NCI-H2196 (cell line): ENCODE measurements around the gene HCN3.
"Not testable (repeated sequence)": the region's sequence is repeated elsewhere in the genome, so short reads cannot be mapped to it uniquely, and the experiment has no call there.

Experiments
- DNase-seq: peaks from one replicate; lab custom pipeline; 2025; ENCODE audit not compliant: unreplicated experiment; lab: John Stamatoyannopoulos, UW

HCN3 gene

DNA sequence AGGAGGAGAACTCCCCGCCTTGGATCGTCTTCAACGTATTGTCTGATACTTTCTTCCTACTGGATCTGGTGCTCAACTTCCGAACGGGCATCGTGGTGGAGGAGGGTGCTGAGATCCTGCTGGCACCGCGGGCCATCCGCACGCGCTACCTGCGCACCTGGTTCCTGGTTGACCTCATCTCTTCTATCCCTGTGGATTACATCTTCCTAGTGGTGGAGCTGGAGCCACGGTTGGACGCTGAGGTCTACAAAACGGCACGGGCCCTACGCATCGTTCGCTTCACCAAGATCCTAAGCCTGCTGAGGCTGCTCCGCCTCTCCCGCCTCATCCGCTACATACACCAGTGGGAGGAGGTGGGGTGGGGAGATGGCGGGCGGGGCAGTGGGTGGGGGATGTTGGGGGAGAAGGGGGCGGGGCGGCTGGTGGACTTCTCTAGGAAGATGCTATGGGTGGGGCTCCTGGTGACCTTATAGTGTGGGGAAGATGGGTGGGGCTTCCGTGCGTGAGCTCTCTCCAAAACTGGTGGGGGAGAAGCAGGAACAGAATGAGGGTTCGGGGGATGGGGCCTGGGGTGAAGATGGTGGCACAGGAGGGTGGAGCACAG, 5.3 kb downstream of the HCN3 start:
- no peak for DNase-seq

DNA sequence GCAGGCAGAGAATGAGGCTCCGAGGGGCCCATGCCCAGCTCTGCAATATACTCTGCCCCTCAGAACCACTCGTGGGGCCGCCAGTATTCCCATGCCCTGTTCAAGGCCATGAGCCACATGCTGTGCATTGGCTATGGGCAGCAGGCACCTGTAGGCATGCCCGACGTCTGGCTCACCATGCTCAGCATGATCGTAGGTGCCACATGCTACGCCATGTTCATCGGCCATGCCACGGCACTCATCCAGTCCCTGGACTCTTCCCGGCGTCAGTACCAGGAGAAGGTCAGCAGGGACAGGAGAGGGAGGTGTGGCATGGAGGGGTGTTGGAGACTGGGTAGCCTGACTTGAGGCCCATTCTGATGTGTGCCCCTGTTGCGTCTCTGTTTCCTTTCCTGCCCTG, 7.2 kb downstream of the HCN3 start:
- no peak for DNase-seq

DNA sequence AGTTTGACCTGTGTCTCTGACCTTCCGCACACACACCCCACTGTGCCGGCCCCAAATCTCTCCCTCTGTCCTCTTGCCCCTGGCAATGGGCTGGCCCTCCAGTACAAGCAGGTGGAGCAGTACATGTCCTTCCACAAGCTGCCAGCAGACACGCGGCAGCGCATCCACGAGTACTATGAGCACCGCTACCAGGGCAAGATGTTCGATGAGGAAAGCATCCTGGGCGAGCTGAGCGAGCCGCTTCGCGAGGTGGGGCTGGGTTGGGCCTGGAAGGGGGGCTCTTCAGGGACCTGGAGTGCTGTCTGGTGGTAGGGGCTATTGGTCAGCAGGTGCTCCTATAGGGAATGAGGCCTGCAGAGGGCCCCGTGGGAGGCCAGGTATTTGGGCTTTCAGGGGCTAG, 7.8 kb downstream of the HCN3 start:
- DNase-seq: no peak

DNA sequence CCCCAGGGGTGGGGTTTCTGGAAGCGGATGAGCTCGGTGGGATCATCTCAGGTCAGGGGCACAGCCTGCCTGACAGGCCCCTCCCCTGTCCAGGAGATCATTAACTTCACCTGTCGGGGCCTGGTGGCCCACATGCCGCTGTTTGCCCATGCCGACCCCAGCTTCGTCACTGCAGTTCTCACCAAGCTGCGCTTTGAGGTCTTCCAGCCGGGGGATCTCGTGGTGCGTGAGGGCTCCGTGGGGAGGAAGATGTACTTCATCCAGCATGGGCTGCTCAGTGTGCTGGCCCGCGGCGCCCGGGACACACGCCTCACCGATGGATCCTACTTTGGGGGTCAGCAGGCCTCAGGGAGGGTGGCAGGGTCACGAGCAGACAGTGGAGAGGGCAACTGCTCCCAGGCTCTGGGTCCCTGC, 8.4 kb downstream of the HCN3 start:
- DNase-seq: no peak

DNA sequence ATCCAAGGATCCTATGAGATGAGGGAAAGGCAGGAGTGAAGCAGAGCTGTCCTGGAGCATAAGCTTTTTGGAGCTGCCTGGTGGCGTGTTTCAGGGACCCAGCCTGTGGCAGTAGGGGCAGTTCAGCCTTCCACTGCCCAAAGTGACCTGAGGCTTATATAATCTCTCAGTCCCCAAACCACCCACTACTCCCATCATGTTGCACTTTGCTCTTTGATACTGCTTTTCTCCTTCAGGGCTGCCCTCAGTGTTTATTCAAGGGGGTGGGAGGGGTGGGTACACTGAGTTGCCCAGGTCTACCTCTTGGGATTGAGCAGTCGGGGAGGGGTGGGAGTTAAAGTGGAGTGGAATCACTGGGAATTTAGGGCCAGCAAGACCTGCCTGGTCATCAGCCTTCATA, 9.3 kb downstream of the HCN3 start:
- no peak for DNase-seq

DNA sequence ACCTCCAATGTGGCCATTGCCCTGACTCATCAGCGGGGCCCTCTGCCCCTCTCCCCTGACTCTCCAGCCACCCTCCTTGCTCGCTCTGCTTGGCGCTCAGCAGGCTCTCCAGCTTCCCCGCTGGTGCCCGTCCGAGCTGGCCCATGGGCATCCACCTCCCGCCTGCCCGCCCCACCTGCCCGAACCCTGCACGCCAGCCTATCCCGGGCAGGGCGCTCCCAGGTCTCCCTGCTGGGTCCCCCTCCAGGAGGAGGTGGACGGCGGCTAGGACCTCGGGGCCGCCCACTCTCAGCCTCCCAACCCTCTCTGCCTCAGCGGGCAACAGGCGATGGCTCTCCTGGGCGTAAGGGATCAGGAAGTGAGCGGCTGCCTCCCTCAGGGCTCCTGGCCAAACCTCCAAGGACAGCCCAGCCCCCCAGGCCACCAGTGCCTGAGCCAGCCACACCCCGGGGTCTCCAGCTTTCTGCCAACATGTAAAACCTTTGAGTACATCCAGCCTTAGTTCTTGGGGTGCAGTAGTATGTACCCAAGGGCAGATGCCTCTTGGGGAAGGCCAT, 10.8 kb downstream of the HCN3 start:
- DNase-seq: no peak

DNA sequence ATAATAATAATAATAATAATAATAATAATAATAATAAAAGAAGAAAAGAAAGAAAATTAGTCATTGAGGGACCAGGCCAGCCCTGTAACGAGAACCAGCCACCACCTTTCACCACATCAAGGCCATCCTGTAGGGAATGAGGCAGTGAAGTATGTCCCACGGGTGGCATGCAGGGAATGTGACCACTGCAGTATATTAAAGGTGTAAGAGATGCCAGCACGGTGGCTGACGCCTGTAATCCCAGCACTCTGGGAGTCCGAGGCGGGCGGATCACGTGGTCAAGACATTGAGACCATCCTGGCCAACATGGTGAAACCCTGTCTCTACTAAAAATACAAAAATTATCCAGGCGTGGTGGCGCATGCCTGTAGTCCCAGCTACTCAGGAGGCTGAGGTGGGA, 13.7 kb downstream of the HCN3 start:
- DNase-seq: not testable (repeated sequence)

DNA sequence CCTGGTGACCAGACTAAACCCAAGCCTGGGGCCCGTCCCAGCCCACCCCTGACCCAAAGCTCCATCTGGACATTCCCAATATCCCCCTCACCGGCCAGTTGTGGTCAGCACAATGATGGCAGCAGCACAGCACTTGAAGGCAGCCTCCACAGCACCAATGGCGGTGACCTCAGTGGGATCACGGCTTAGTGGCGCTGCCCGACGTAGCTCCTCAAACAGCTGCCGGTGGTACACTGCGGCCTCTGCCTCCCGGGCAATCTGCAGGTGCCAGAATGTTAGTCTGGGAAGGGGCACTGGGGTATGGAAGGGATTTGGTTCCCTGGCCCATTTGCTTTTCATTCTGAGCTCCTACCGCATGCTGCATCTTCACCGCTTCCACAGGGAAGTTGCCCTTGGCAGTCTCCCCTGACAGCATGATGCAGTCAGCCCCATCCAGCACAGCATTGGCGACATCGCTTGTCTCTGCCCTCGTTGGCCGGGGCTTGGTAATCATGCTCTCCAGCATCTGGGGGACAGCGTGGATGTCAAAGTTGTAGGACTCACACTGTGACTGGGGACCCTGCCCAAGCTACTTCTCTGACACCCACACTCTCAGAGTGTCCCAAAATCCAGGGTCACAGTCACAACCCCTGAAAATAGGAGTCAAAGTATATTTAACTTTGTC, 16.0 kb downstream of the HCN3 start:
- DNase-seq: no peak

DNA sequence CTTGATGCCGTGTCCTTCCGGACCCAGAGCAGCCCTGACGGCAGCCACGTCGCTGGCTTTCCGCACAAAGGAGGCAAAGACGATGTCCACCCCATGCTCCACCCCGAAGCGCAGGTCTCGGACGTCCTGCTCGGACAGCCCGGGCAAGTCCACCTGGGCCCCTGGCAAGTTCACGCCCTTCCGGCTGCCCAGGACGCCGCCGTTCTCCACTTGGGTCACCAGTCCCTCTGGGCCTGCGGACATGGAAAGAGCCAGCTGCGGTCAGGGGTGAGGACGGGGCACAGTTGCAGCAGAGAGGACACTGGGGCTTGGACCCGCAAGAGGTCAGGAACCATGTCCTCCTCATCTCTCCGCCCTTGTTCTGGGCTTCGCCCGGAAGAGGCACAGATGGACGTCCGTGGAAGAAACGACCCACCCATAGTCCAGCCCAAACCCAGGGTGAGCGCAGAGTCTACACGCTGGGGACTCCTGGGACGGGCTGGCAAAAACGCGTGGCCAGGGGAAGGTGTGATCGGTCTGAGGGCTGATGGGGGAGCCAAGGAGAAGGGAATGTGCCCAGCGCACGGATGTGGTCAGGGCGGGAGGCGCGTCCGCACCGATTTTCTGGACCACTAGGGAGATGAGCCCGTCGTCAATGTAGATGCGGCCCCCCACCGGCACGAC, 17.4 kb downstream of the HCN3 start:
- no peak for DNase-seq

DNA sequence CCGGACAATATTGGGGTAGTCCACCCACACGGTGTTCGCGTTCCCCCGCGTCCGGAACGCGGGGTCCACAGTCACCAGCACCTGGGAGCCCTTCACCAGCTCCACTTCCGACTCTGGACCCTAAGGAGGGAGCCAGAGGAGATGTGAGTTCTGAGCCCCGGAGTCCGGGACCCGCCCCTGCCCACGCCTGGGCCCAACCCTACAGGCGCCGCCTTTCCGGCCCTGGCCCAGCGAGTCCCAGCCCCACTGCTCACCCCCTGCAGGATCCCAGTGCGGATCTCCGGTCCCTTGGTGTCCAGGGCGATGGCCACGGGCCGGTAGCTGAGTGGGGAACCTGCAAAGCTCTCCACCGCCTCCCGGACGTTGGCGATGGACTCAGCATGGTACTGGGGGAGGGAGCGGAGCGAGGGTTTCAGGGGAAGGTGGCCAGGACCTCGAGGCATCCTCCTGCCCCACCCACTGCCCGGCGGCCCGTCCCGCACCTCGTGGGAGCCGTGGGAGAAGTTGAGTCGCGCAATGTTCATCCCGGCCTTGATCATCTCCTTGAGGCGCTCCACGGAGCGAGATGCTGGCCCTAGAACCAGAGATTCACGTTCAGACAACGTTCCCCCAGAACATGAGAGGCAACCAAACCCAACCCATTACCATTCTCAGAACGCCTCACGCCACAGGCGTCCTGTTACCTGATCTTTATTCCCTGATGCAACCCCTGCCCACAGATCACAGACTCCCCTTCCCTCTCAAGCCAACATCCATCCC, 18.1 kb downstream of the HCN3 start:
- no peak for DNase-seq

DNA sequence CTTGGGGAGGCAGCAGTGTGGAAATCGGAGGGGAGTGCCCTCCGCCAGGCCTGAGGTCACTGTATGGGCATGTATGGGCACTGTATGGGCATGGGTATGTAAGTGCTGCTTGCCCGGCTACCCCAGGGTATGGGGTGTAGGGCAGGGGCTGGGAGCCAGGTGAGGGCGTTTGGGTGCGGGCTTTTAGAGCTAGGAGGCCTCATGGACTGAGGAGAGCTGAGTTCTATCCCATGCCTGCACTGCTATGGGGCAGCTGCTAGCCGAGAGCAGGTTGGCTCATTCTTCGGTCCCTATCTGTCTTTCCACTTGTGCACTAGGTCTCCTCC, 18.6 kb downstream of the HCN3 start:
- DNase-seq: no peak

DNA sequence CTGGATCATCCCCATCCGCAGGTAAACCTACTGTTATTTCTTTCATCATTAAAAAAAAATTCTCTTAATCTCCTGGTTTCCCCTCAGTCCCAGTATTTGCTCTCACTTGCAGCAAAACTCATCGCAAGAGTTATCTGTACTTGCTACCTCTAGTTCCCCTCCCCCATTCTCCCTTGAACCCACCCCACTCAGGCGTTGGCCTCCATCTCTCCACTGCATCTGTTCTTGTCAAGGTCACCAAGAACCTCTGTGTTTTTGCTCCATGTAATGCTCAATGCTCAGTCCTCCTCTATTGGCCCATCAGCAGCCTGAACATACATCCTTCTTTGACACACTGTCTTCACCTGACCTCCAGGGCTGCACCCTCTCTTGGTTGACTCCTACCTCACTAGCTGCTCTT, 19.4 kb downstream of the HCN3 start:
- DNase-seq: no peak

DNA sequence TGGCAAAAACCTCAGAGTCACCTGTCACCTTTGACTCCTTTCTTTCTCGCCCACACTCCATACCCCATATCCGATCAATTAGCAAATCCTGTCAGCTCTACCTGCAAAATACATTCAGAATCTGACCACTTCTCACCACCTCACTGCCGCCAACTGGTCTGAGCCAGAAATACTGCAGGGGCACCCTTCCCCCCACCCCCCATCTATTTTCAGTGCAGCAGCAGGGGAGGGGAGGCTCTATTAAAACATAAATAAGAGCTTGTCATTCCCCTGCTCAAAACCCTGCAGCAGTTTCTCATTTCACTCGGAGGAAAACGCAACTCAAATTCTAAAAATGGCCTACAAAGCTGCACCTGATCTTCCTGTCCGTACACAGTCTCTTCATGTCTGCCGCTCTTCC, 20.1 kb downstream of the HCN3 start:
- no peak for DNase-seq

DNA sequence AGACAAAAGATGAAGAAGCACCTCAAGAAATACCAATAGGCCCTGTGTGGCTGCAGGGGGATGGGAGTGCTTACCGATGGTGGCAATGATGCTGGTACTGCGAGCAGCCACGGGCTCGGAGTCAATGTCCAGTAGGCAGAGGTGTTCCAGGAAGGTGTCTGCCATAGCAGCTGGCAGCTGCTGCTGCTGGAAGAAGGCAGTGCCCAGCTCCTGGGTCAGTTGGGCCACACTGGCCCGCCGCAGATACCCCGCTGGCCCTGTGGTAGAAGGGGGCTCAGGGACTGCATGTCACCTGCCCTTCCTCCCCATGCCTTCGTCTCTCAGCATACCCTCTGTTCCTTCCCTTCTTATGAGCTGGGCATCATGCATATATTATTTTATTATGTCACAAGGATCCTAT, 22.8 kb downstream of the HCN3 start:
- no peak for DNase-seq

DNA sequence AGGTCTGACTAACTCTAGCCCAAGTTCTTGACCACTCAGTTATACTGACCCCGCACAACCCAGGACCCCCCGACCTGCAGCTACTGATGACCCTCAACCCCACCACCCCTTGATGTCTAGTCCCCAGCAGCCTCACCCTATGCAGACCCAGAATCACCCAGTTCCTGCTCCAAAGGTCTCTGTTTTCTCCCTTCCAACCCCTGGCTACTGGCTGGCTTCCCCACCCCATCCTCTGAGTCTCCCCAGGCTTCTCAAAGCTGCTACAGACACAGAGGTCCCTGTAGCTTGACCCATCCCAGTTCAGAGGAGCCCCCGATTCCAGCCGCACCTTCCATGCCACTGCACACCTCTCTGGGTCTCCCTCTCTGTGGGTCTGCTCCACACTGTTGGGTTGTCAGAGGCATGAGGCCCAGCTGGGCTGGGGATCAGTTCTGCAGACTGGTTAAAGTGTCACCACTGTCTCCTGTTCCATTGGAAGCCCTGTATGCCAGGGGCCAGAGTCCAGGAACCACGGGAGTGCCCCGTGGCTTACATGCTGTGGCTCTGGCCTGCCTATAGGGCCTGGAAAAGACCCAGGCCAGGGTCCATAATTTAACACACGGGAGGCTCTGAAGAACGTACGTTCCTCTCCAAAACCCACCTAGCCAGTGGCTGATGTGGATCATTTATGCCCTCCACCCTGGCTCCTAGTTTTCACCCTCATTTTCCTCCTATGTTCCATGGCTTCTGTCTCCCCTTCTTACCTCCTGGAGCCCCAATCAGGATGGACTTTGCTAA, 23.5 kb downstream of the HCN3 start:
- no peak for DNase-seq

DNA sequence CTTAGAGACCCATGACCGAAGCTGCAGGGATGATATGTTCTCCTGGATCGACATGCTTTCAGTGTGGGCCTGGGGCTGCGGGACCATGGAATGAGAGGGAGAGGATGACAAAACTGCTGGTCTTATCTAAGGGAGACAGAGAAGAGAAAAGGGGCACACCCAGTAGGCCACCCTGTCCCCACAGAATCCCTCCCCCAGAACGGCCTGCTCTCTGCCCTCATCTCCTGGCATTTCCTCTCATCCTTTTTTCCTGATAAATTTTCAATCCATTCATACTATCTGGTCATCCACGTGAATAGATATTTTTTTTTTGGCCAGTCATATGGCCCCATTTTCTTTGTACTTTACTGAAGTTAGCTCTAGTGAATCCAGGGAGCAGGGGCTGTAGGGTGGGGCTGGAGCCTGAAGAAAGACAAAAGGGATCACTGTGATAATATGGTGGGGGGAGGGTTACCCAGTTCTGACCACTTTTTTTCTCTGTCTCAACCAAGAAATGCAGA, 24.1 kb downstream of the HCN3 start, which contains the start of gene PKLR:
Gene PKLR (minus strand): TSS at position 97 of the 500 bp plus-strand sequence. CDS start 43 bp downstream, at position 54.
- no peak for DNase-seq

DNA sequence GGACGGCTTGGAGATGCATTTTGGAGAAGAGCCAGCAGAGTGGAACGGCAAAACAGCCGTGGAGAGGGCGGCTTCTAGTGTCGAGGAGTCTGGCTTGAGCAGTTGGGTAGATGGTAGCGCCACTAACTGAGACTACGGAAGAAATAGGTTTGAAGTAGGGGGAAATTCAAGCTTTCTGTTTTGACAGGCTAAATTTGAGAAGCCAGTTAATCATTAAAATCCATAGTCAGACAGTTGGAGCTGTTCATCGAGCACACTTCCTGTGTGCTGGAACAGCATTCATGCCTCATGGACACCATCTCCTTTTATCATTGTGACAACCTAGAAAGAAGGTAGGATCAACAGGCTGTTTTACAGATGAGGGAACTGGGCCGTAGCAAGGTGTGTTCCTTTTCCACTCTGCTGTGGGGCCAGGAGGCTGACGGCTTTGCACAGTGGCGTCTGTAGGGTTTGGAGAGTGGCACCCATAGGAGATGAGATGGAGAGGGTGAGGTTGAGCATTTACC, 27.3 kb downstream of the HCN3 start:
- no peak for DNase-seq

DNA sequence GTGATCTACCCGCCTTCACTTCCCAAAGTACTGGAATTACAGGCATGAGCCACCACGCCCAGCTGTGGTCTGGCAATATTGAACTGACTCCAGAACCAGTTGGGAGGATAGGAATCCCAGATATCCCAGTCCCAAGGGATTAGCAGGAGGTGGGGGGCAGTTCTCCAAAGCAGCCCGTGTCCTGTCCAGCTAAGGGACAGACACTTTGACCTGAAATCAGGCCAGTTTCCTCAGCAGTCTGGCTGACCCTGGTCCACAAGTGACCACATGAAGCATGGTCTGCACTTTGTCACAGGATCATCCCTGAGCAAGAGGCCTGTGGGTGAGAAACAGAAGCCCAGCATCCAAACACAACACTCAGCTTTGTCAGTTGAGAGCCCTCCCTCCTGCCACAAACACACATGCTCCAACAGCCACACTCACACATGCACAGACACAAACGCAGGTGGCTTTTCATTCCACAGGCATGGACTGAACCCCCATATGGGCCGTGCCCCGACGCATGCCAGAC, 28.7 kb downstream of the HCN3 start:
- DNase-seq: no peak

DNA sequence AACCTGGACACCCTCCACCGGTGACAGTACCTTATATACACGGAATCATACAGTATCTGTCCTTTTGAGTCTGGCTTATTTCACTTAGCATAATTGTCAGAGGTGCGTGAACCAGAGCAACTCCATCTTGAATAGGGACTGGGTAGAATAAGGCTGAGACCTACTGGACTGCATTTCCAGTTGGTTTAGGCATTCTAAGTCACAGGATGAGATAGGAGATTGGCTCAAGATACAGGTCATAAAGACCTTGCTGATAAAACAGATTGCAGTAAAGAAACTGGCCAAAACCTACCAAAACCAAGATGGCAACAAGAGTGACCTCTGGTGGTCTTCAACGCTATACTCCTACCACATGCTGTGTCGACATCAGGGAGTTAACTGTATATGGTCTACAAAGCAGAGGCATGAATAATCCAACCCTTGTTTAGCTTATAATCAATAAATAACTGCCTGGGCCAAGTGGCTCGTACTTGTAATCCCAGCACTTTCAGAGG, 30.0 kb downstream of the HCN3 start:
- DNase-seq: no peak
